ENCODE data around the gene ENPP6.

The ENPP6 gene

DNA sequence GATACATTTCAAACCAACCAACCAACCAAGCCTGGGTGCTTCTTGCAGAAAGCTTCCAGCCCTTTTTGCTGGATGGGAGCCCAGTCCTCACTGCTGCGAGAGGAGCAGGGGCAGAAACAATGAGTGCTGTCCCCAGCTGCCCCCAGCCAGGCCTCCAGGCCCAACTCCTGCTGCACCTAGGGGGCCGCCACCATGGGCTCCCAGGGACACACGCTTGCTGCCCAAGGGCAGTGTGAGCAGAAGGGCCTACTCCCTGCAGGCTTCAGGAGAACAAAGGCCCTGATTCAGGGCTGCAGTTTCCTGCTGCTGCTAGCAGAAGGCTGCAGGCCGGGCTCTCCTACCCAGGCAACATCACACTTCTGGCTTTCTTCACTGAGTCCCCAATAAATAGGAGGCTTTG, 37.7 kb upstream of the ENPP6 start:
- H3K27ac ChIP-seq: no peak overlapping the region
- in situ Hi-C loops (cut with HindIII; ENCODE audit: low pct_ligation_motif_present, low sequenced_read_pairs): no loop called here
- H3K27me3 ChIP-seq (replicated peaks): no peaks in the 10 kb centered on the region
- no peak overlapping the region for H3K4me3 ChIP-seq (ENCODE audit: low read depth, low read length)
- TF ChIP-seq, protein P1, sequence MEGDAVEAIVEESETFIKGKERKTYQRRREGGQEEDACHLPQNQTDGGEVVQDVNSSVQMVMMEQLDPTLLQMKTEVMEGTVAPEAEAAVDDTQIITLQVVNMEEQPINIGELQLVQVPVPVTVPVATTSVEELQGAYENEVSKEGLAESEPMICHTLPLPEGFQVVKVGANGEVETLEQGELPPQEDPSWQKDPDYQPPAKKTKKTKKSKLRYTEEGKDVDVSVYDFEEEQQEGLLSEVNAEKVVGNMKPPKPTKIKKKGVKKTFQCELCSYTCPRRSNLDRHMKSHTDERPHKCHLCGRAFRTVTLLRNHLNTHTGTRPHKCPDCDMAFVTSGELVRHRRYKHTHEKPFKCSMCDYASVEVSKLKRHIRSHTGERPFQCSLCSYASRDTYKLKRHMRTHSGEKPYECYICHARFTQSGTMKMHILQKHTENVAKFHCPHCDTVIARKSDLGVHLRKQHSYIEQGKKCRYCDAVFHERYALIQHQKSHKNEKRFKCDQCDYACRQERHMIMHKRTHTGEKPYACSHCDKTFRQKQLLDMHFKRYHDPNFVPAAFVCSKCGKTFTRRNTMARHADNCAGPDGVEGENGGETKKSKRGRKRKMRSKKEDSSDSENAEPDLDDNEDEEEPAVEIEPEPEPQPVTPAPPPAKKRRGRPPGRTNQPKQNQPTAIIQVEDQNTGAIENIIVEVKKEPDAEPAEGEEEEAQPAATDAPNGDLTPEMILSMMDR (IDR thresholded peaks at IDR 0.05; ENCODE audit: low read depth, low read length, missing control alignments): no peak
- no peaks in the 10 kb centered on the region for H3K36me3 ChIP-seq (replicated peaks)
- DNase-seq: no peak

DNA sequence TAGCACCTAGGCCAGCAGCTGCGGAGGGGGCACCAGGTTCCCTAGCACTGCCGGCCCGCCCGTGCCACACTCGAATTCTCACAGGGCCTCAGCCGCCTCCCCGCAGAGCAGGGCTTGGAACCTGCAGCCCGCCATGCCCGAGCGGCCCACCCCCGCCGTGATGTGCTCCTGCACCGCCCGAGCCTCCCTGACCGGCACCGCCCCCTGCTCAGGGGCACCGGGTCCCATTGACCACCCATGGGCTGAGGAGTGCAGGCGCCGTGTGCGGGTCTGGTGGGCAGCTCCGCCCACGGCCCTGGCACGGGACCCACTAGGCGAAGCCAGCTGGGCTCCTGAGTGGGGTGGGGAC, 35.4 kb upstream of the ENPP6 start:
- Histone ChIP-seq H3K27ac (no peak overlapping the region), H3K27me3 (replicated peaks) (no peaks in the 10 kb centered on the region), H3K36me3 (replicated peaks) (no peaks in the 10 kb centered on the region), H3K4me3 (ENCODE audit: low read depth, low read length) (no peak overlapping the region)
- in situ Hi-C loops (cut with HindIII; ENCODE audit: low pct_ligation_motif_present, low sequenced_read_pairs): no loop called here
- TF ChIP-seq, protein P1 (IDR thresholded peaks at IDR 0.05; ENCODE audit: low read depth, low read length, missing control alignments): no peak
- DNase-seq: no peak

DNA sequence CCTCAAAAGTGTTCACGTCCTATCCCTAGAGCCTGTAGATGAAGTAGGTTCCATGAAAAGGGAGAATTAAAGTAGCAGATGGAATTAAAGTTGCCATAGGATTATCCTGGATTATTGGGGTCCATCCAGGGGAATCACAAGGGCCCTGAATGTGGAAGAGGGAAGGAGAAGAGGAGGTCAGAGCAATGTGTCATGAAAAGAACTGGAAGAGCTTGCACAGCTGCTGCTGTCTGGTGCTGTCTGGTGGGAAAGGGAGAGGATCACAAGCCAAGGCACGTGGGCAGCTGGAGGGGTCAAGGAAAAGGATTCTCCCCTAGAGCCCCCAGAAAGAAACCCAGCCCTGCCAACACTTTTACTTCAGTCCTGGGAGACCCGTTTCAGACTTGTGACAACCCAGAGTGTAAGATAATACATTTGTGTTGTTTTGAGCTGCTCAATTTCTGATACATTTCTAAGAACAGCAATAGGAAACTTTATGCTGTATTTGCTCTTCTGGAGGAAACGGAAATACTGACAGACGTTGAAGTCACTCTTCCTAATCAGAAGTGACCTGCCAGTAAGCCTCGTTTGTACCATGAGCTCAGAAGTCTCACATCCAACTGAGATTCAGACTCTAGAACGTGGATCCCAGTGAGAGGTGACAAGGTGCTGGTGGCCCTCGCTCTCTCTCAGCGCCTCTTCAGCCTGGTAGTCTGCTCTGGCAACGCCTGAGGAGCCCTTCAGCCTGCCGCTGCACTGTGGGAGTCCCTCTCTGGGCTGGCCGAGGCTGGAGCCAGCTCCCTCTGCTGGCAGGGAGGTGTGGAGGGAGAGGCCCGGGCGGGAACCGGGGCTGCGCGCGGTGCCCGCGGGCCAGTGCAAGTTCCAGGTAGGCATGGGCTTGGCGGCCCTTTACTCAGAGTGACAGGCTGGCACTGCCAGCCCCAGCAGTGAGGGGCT, 34.7 kb upstream of the ENPP6 start:
- no peak overlapping the region for H3K4me3 ChIP-seq (ENCODE audit: low read depth, low read length)
- TF ChIP-seq, protein P1 (IDR thresholded peaks at IDR 0.05; ENCODE audit: low read depth, low read length, missing control alignments): no peak
- H3K27ac ChIP-seq: no peak overlapping the region
- H3K27me3 ChIP-seq (replicated peaks): no peaks in the 10 kb centered on the region
- in situ Hi-C loops (cut with HindIII; ENCODE audit: low pct_ligation_motif_present, low sequenced_read_pairs): no loop called here
- no peak for DNase-seq
- no peaks in the 10 kb centered on the region for H3K36me3 ChIP-seq (replicated peaks)

DNA sequence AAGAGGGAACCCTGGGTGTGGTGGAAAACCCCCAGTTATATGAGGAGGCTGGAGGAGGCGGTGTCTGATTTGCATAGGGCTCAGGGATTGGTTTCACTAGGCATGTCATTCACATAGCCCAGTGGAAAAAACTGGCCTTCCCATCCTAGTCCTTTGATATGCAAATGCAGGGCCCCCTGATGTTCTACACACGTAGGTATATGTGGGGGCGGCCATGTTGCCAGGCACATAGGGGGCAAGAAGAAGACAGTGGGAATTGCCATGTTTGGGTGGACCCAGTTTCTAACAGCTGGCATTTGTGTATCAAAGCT, 34.0 kb upstream of the ENPP6 start:
- DNase-seq: no peak
- in situ Hi-C loops (cut with HindIII; ENCODE audit: low pct_ligation_motif_present, low sequenced_read_pairs): no loop called here
- TF ChIP-seq, protein P1 (IDR thresholded peaks at IDR 0.05; ENCODE audit: low read depth, low read length, missing control alignments): no peak
- Histone ChIP-seq H3K4me3 (ENCODE audit: low read depth, low read length) (no peak overlapping the region), H3K27me3 (replicated peaks) (no peaks in the 10 kb centered on the region), H3K36me3 (replicated peaks) (no peaks in the 10 kb centered on the region), H3K27ac (no peak overlapping the region)

DNA sequence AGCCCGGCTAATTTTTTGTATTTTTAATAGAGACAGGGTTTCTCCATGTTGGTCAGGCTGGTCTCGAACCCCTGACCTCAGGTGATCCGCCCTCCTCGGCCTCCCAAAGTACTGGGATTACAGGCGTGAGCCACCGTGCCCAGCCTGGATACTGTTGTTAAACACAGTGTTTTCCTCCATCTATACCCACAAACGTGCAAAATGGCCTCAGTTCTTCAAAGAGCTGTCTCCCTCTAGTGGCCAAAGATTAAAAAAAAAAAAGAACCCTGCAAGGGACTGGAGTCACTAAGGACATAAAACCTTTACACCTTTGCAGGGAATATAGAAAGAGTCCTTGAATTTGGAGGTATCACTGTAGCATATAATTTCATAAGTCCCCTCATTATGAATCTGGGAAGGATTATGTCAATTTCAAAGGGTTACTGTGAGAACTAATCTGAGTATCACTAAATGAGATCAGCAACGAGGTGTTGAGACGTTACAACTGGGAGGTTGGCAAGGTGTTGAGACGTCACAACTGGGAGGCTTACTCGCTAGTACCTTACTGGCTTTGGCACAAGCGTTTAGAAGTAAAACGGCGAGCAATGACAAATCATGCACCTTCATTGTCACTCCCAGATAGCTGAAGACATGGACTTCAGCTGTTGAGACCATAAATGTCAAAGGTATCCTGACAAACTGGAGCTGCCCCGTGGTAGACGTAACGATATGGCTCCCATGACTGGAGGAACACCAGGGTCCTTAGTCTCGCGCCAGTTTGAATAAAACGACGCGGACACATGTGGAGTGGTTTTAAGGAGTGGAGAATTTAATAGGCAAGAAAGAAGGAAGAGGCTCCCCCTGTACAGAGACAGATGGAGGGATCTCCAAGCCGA, 33.4 kb upstream of the ENPP6 start:
- TF ChIP-seq, protein P1 (IDR thresholded peaks at IDR 0.05; ENCODE audit: low read depth, low read length, missing control alignments): peak; percentile 58
- Histone ChIP-seq H3K27me3 (replicated peaks) (no peaks in the 10 kb centered on the region), H3K27ac (no peak overlapping the region), H3K4me3 (ENCODE audit: low read depth, low read length) (no peak overlapping the region), H3K36me3 (replicated peaks) (no peaks in the 10 kb centered on the region)
- peak; percentile 20 for DNase-seq
- in situ Hi-C loops (cut with HindIII; ENCODE audit: low pct_ligation_motif_present, low sequenced_read_pairs): no loop called here
